SU-DHL-6 (cell line): Measurements from ENCODE around the gene GATAD2A.

Experiments
- EZH2phosphoT487 ChIP-seq: fragments of 200-600 bp; sonication (generic), shearing (Covaris generic); conservative IDR thresholded peaks from 2 replicates; pipeline ENCODE4 v1.6.1; 2018; ENCODE audit warnings: mild to moderate bottlenecking, antibody characterized with exemption, low read length, moderate library complexity, mixed read lengths
- TF ChIP-seq, protein P1 (sequence below): fragments of 200-600 bp; sonication (generic); IDR thresholded peaks from one replicate; pipeline ENCODE4 v1.5.1; 2017; ENCODE audit warnings: antibody characterized with exemption, mild to moderate bottlenecking, low read length, moderate library complexity; ENCODE audit not compliant: insufficient read depth, poor library complexity, severe bottlenecking

DNA sequence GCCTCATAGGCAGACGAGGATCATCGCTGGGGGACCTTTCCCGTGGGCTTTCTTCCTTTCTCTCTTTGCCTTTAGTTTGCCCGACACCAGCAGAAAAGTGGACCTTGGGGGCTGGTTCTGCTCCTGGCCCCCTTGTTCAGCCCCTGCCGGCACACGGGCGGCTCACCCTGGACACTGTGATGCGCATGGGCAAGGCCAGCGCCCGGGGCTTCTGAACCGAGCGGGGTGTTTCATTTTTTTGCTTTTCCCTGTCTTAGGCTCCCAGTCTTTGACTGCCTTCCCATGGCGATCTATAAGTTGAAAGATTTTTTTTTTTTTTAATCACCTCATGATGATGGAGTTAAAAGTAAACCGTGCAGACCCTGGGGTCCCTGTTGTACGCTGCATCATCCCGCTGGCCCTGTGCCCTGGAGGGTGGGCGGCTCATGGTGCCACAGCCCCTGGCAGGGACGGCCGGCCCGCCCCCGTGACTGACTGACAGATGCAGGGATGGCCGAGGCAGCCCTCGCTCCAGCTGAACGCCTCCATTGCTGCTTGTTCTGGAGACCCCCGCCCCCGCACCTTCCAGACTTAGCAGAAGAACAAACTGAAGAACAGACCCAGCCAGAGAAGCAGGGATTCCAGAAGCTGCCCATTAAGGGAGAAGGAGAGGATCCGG lies 100.3 kb downstream of the GATAD2A start:
- TF ChIP-seq, protein P1, sequence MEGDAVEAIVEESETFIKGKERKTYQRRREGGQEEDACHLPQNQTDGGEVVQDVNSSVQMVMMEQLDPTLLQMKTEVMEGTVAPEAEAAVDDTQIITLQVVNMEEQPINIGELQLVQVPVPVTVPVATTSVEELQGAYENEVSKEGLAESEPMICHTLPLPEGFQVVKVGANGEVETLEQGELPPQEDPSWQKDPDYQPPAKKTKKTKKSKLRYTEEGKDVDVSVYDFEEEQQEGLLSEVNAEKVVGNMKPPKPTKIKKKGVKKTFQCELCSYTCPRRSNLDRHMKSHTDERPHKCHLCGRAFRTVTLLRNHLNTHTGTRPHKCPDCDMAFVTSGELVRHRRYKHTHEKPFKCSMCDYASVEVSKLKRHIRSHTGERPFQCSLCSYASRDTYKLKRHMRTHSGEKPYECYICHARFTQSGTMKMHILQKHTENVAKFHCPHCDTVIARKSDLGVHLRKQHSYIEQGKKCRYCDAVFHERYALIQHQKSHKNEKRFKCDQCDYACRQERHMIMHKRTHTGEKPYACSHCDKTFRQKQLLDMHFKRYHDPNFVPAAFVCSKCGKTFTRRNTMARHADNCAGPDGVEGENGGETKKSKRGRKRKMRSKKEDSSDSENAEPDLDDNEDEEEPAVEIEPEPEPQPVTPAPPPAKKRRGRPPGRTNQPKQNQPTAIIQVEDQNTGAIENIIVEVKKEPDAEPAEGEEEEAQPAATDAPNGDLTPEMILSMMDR = no peak
- TF ChIP-seq EZH2phosphoT487 = no peak
